Measurements from ENCODE around the gene AFMID. TPM values are rescaled to one million over a fixed set of nuclear protein-coding genes. Genes with fewer than 3 reads are reported as not detected.

Gene AFMID
- total and polyA plus RNA-seq, 2 of the 13 experiments (the other 11 are each of a cell fraction or from before 2014, with no cell fraction given): 249 to 270 TPM

DNA sequence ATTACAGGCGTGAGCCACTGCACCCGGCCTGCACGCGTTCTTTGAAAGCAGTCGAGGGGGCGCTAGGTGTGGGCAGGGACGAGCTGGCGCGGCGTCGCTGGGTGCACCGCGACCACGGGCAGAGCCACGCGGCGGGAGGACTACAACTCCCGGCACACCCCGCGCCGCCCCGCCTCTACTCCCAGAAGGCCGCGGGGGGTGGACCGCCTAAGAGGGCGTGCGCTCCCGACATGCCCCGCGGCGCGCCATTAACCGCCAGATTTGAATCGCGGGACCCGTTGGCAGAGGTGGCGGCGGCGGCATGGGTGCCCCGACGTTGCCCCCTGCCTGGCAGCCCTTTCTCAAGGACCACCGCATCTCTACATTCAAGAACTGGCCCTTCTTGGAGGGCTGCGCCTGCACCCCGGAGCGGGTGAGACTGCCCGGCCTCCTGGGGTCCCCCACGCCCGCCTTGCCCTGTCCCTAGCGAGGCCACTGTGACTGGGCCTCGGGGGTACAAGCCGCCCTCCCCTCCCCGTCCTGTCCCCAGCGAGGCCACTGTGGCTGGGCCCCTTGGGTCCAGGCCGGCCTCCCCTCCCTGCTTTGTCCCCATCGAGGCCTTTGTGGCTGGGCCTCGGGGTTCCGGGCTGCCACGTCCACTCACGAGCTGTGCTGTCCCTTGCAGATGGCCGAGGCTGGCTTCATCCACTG is 27.0 kb downstream of the AFMID start, which contains the start of gene BIRC5 (continued):
- no peak; the same call in 1 of the 2 replicates for TF ChIP-seq FOSL2 (CRISPR knock-in tag; IDR thresholded peaks at IDR 0.05)

DNA sequence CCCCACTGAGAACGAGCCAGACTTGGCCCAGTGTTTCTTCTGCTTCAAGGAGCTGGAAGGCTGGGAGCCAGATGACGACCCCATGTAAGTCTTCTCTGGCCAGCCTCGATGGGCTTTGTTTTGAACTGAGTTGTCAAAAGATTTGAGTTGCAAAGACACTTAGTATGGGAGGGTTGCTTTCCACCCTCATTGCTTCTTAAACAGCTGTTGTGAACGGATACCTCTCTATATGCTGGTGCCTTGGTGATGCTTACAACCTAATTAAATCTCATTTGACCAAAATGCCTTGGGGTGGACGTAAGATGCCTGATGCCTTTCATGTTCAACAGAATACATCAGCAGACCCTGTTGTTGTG is 27.5 kb downstream of the AFMID start:
- Histone ChIP-seq H4K20me1 (ENCODE audit: insufficient read depth, low read length) (no peaks in the 10 kb centered on the region), H3K9me3 (ENCODE audit: low read length) (no peaks in the 10 kb centered on the region), H2AFZ (ENCODE audit: low read length) (no peak overlapping the region), H3K79me2 (ENCODE audit: insufficient read depth, low read length) (peaks cover 24% of the 10 kb centered on the region), H3K4me3 (replicated peaks in 1 of 3; ENCODE audit: insufficient read depth in 1 of 3, low read depth in 2 of 3, low read length in 3 of 3) (peak overlapping the region; percentile 82 to 93 (median 91)), H3K9ac (ENCODE audit: insufficient read depth, low read depth, low read length) (peak overlapping the region; percentile 89), H3K4me1 (ENCODE audit: insufficient read depth, low read length) (peaks cover 26% of the 10 kb centered on the region), H3K27ac (ENCODE audit: extremely low read length, insufficient read depth, low read length) (peak overlapping the region; percentile 72), H3K36me3 (replicated peaks in 1 of 2; ENCODE audit: control insufficient read depth in 1 of 2, insufficient read depth in 2 of 2, low read length in 2 of 2) (peaks cover 12 to 20% of the 10 kb centered on the region in 2 experiments), H3K4me2 (ENCODE audit: low read depth, low read length) (peak overlapping the region; percentile 85), H3K27me3 (ENCODE audit: control insufficient read depth in 1 of 2, insufficient read depth in 2 of 2, low read length in 2 of 2) (no peaks in the 10 kb centered on the region; a peak in 1 of 5 replicates)
- no peak for ATAC-seq
- 2% methylated on average over 5 of the region's 5 CpGs for WGBS (ENCODE audit: low lambda C conversion rate)
- CTCF ChIA-PET (ENCODE audit: low intra/inter-chr PET ratio, low total read pairs): no interaction called here
- POLR2A ChIA-PET: interaction anchor here (1.1 kb wide), 1 partner anchor 27 kb away, joined by 4 read pairs; no protein-coding TSS in a partner anchor
- in situ Hi-C loops (cut with HindIII; ENCODE audit: extremely low pct_ligation_motif_present, low pct_unique_long_range_greater_than_20kb): no loop called here
- no peak for TF ChIP-seq ZNF761 (CRISPR knock-in tag; conservative IDR thresholded peaks at IDR 0.05)
- TF ChIP-seq SAP130 (CRISPR knock-in tag; IDR thresholded peaks at IDR 0.05; ENCODE audit: low read depth): no peak
- TF ChIP-seq POGZ (CRISPR knock-in tag; IDR thresholded peaks at IDR 0.05): no peak
- 0 out of 2 replicates have a peak, but pooled peaks have one; percentile 39 for TF ChIP-seq ZNF678 (CRISPR knock-in tag; IDR thresholded peaks at IDR 0.05)
- peak; percentile 41; the same call in 1 of the 2 replicates for TF ChIP-seq ZSCAN22 (CRISPR knock-in tag; IDR thresholded peaks at IDR 0.05)
- 0 out of 2 replicates have a peak, but pooled peaks have one; percentile 28 for TF ChIP-seq ZSCAN29 (CRISPR knock-in tag; conservative IDR thresholded peaks at IDR 0.05)
- TF ChIP-seq, protein P1, sequence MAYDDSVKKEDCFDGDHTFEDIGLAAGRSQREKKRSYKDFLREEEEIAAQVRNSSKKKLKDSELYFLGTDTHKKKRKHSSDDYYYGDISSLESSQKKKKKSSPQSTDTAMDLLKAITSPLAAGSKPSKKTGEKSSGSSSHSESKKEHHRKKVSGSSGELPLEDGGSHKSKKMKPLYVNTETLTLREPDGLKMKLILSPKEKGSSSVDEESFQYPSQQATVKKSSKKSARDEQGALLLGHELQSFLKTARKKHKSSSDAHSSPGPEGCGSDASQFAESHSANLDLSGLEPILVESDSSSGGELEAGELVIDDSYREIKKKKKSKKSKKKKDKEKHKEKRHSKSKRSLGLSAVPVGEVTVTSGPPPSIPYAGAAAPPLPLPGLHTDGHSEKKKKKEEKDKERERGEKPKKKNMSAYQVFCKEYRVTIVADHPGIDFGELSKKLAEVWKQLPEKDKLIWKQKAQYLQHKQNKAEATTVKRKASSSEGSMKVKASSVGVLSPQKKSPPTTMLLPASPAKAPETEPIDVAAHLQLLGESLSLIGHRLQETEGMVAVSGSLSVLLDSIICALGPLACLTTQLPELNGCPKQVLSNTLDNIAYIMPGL (CRISPR knock-in tag; IDR thresholded peaks at IDR 0.05; ENCODE audit: borderline replicate concordance in 1 of 2, low read depth in 1 of 2): 0 out of 4 replicates have a peak, but pooled peaks of 1 of the 2 experiments have one; percentile 7
- TF ChIP-seq KLF13 (CRISPR knock-in tag; IDR thresholded peaks at IDR 0.05): no peak
- TF ChIP-seq, protein P2, sequence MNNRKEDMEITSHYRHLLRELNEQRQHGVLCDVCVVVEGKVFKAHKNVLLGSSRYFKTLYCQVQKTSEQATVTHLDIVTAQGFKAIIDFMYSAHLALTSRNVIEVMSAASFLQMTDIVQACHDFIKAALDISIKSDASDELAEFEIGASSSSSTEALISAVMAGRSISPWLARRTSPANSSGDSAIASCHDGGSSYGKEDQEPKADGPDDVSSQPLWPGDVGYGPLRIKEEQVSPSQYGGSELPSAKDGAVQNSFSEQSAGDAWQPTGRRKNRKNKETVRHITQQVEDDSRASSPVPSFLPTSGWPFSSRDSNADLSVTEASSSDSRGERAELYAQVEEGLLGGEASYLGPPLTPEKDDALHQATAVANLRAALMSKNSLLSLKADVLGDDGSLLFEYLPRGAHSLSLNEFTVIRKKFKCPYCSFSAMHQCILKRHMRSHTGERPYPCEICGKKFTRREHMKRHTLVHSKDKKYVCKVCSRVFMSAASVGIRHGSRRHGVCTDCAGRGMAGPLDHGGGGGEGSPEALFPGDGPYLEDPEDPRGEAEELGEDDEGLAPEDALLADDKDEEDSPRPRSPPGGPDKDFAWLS (CRISPR knock-in tag; IDR thresholded peaks at IDR 0.05; ENCODE audit: borderline replicate concordance): 0 out of 2 replicates have a peak, but pooled peaks have one; percentile 8
- no peak for TF ChIP-seq MEIS1 (CRISPR knock-in tag; IDR thresholded peaks at IDR 0.05; ENCODE audit: borderline replicate concordance)
- TF ChIP-seq TBX2 (CRISPR knock-in tag; IDR thresholded peaks at IDR 0.05; ENCODE audit: borderline replicate concordance): no peak
- TF ChIP-seq KLF15 (CRISPR knock-in tag; IDR thresholded peaks at IDR 0.05; ENCODE audit: borderline replicate concordance): no peak
- TF ChIP-seq ISL2 (CRISPR knock-in tag; IDR thresholded peaks at IDR 0.05): no peak
- BruUV-seq (replicated peaks): no TSS peak
- no peak for DNase-seq (ENCODE audit: low spot score)
- no peak for FAIRE-seq
- intact Hi-C loops (cut with micrococcal nuclease; ENCODE audit: unreplicated experiment): loop anchor here (1.0 kb wide), 1 partner anchor 33 kb away; no protein-coding TSS in a partner anchor

Measured in HepG2 (cell line).